GM23338 (cell line): ENCODE results near the gene OCA2. TPM values are rescaled to one million over a fixed set of nuclear protein-coding genes. Genes with fewer than 3 reads are reported as not detected.

ENCODE experiments used
- ATAC-seq: fragments of 200-7000 bp; cut with Tn5 transposase; 3 replicates; pipeline ENCODE4 v1.9.1; 2020
- DNase-seq: peaks from one replicate; pipeline ENCODE4 v3.0.0-alpha.2; 2015; ENCODE audit warnings: low spot score
- H2AFZ ChIP-seq: fragments of 200-600 bp; sonication (generic); 2 replicates; pipeline ENCODE4 v1.8.0; 2016; ENCODE audit warnings: antibody characterized with exemption, mild to moderate bottlenecking, moderate library complexity
- H3F3A ChIP-seq: fragments of 200-600 bp; sonication (generic); replicated peaks from 2 replicates; pipeline ENCODE4 v1.8.0; 2017; ENCODE audit warnings: antibody characterized with exemption, mixed run types, low read depth
- H3K27ac ChIP-seq: fragments of 200-600 bp; sonication (generic); 2 replicates; pipeline ENCODE4 v1.6.1; 2016; ENCODE audit warnings: low read depth
- H3K27me3 ChIP-seq: fragments of 200-600 bp; sonication (generic); 2 replicates; pipeline ENCODE4 v1.8.0; 2016; ENCODE audit warnings: mild to moderate bottlenecking, mixed run types, moderate library complexity; ENCODE audit not compliant: insufficient read depth
- H3K36me3 ChIP-seq: fragments of 200-600 bp; sonication (generic); 2 replicates; pipeline ENCODE4 v1.8.0; 2016; ENCODE audit warnings: mild to moderate bottlenecking; ENCODE audit not compliant: insufficient read depth
- H3K4me1 ChIP-seq: fragments of 200-600 bp; sonication (generic); 2 replicates; pipeline ENCODE4 v1.8.0; 2016; ENCODE audit warnings: mild to moderate bottlenecking, moderate library complexity; ENCODE audit not compliant: insufficient read depth
- H3K4me2 ChIP-seq: fragments of 200-600 bp; sonication (generic); 2 replicates; pipeline ENCODE4 v1.7.1; 2017; ENCODE audit warnings: mixed run types
- H3K4me3 ChIP-seq: fragments of 200-600 bp; sonication (generic); 2 replicates; pipeline ENCODE4 v1.6.1; 2016; ENCODE audit warnings: mixed run types
- H3K79me2 ChIP-seq: fragments of 200-600 bp; sonication (generic); replicated peaks from 2 replicates; pipeline ENCODE4 v1.8.0; 2017; ENCODE audit warnings: mild to moderate bottlenecking; ENCODE audit not compliant: insufficient read depth
- H3K9me2 ChIP-seq: fragments of 200-600 bp; sonication (generic); 2 replicates; pipeline ENCODE4 v1.8.0; 2017; ENCODE audit not compliant: insufficient read depth
- H4K20me1 ChIP-seq: fragments of 200-600 bp; sonication (generic); replicated peaks from 2 replicates; pipeline ENCODE4 v1.8.0; 2017; ENCODE audit warnings: mild to moderate bottlenecking; ENCODE audit not compliant: insufficient read depth
- H3K27ac Mint-ChIP-seq: 2 replicates; pipeline ENCODE4 v1.8.0; 2020; ENCODE audit warnings: inconsistent platforms, mild to moderate bottlenecking, moderate library complexity, mixed read lengths
- H3K27me3 Mint-ChIP-seq: 3 replicates; pipeline ENCODE4 v1.8.0; 2022; ENCODE audit warnings: low read depth, mild to moderate bottlenecking, moderate library complexity, mixed read lengths, inconsistent platforms; ENCODE audit not compliant: insufficient read depth, poor library complexity
- H3K36me3 Mint-ChIP-seq: 3 replicates; pipeline ENCODE4 v1.8.0; 2021; ENCODE audit warnings: low read depth, mild to moderate bottlenecking, inconsistent platforms, moderate library complexity, mixed read lengths
- H3K4me1 Mint-ChIP-seq: 3 replicates; pipeline ENCODE4 v1.8.0; 2020; ENCODE audit warnings: mild to moderate bottlenecking, inconsistent platforms, mixed read lengths
- H3K4me3 Mint-ChIP-seq: 3 replicates; pipeline ENCODE4 v1.8.0; 2021; ENCODE audit warnings: moderate library complexity, mild to moderate bottlenecking, inconsistent platforms, mixed read lengths
- H3K9me3 Mint-ChIP-seq: 3 replicates; pipeline ENCODE4 v1.8.0; 2020; ENCODE audit warnings: moderate library complexity, mild to moderate bottlenecking, inconsistent platforms, mixed read lengths
- CREB1 ChIP-seq: fragments of 250-450 bp; sonication (Bioruptor Pico); IDR thresholded peaks from 2 replicates; pipeline ENCODE4 v1.5.0; 2020; ENCODE audit warnings: low read depth, mild to moderate bottlenecking, moderate library complexity
- CTCF ChIP-seq, 2 experiments: fragments of 200-600 bp in 1 of 2; sonication (generic) in 1 of 2; conservative IDR thresholded peaks; 2 replicates each; pipeline versions ENCODE4 v1.5.1 to v1.6.1; 2016 to 2017; ENCODE audit warnings: antibody characterized with exemption in 2 of 2, low read depth in 2 of 2, mild to moderate bottlenecking in 2 of 2, moderate library complexity in 1 of 2
- ETS1 ChIP-seq: IDR thresholded peaks from 2 replicates; pipeline ENCODE4 v1.6.1; 2016; ENCODE audit warnings: antibody characterized with exemption
- EZH2 ChIP-seq: fragments of 200-600 bp; sonication (generic); IDR thresholded peaks from one replicate; pipeline ENCODE4 v1.8.0; 2017; ENCODE audit warnings: antibody characterized with exemption, mild to moderate bottlenecking, low read depth; ENCODE audit not compliant: unreplicated experiment
- EZH2phosphoT487 ChIP-seq: fragments of 200-600 bp; sonication (generic); IDR thresholded peaks from one replicate; pipeline ENCODE4 v1.8.1; 2018; ENCODE audit warnings: antibody characterized with exemption; ENCODE audit not compliant: unreplicated experiment
- JUNB ChIP-seq: IDR thresholded peaks from one replicate; pipeline ENCODE4 v1.6.1; 2016; ENCODE audit warnings: antibody characterized with exemption; ENCODE audit not compliant: unreplicated experiment
- NANOG ChIP-seq: IDR thresholded peaks from 2 replicates; pipeline ENCODE4 v1.6.1; 2016; ENCODE audit warnings: antibody characterized with exemption, borderline replicate concordance
- POLR2AphosphoS5 ChIP-seq: IDR thresholded peaks from 2 replicates; pipeline ENCODE4 v1.6.1; 2016; ENCODE audit warnings: antibody characterized with exemption, low read depth
- REST ChIP-seq: IDR thresholded peaks from one replicate; pipeline ENCODE4 v1.6.1; 2018; ENCODE audit warnings: antibody characterized with exemption; ENCODE audit not compliant: unreplicated experiment
- STAT1 ChIP-seq: IDR thresholded peaks from one replicate; pipeline ENCODE4 v1.6.1; 2016; ENCODE audit warnings: antibody characterized with exemption; ENCODE audit not compliant: unreplicated experiment
- ZNF114 ChIP-seq: fragments of 250-450 bp; sonication (Bioruptor Pico); IDR thresholded peaks from 2 replicates; pipeline ENCODE4 v1.5.0; 2020; ENCODE audit warnings: mild to moderate bottlenecking, moderate library complexity
- ZNF331 ChIP-seq: fragments of 250-450 bp; sonication (Bioruptor Pico); IDR thresholded peaks from 2 replicates; pipeline ENCODE4 v1.5.0; 2020; ENCODE audit warnings: low read depth, mild to moderate bottlenecking, moderate library complexity
- ZNF462 ChIP-seq: fragments of 250-450 bp; sonication (Bioruptor Pico); IDR thresholded peaks from 2 replicates; pipeline ENCODE4 v1.5.0; 2020; ENCODE audit warnings: mild to moderate bottlenecking, moderate library complexity
- polyA plus RNA-seq: library from polyadenylated mRNA; unstranded; fragments of >200 nt; fragmentation: Nextera tagmentation; extraction: Ambion mirVana; gene quantifications from 2 replicates; pipeline ENCODE4 v1.2.1, GENCODE V29; 2016
- total RNA-seq: library from RNA; depleted of rRNA; stranded (reverse); fragments of >200 nt; shearing (Covaris generic); gene quantifications from 2 replicates; pipeline ENCODE4 v1.2.3, GENCODE V29; 2014

OCA2 gene
- total and polyA plus RNA-seq, 2 experiments from 2014 or later: 0.40 to 0.69 TPM

GRCh38 chr15:28030801-28031200 is 68.3 kb downstream of the OCA2 start:
- ATAC-seq (no peak), DNase-seq (no peak)
- Mint-ChIP-seq H3K27me3 (peaks cover 3% of the 10 kb centered on the region), H3K36me3 (no peaks in the 10 kb centered on the region), H3K4me1 (no peaks in the 10 kb centered on the region), H3K4me3 (no peak overlapping the region), H3K27ac (no peak overlapping the region), H3K9me3 (no peaks in the 10 kb centered on the region)
- H2AFZ ChIP-seq: no peak overlapping the region
- no peak overlapping the region for H3K27ac ChIP-seq
- no peaks in the 10 kb centered on the region; the same call in 1 of the 2 replicates for H3K9me2 ChIP-seq
- H3K4me1 ChIP-seq: no peaks in the 10 kb centered on the region
- H3K27me3 ChIP-seq: no peaks in the 10 kb centered on the region
- H3K79me2 ChIP-seq: no peaks in the 10 kb centered on the region
- no peak for TF ChIP-seq POLR2AphosphoS5
- no peak for TF ChIP-seq ETS1
- TF ChIP-seq ZNF462: no peak
- no peak for TF ChIP-seq STAT1
- no peak for TF ChIP-seq ZNF114 (CRISPR knock-in tag)
- TF ChIP-seq JUNB: no peak
- TF ChIP-seq EZH2phosphoT487: no peak
- no peak for TF ChIP-seq CTCF (conservative IDR thresholded peaks at IDR 0.05; ENCODE audit: low read depth in 2 of 2)
- TF ChIP-seq NANOG: no peak
- TF ChIP-seq EZH2: no peak
- no peak for TF ChIP-seq REST
- TF ChIP-seq ZNF331 (CRISPR knock-in tag): no peak
- TF ChIP-seq CREB1: no peak
- H3K36me3 ChIP-seq: no peaks in the 10 kb centered on the region
- no peaks in the 10 kb centered on the region for H3F3A ChIP-seq
- H3K4me2 ChIP-seq: no peak overlapping the region
- no peaks in the 10 kb centered on the region for H4K20me1 ChIP-seq
- H3K4me3 ChIP-seq: no peak overlapping the region
